ENCODE data around the gene ERI3. TPM values are rescaled to one million over a fixed set of nuclear protein-coding genes. Genes with fewer than 3 reads are reported as not detected.

ERI3 gene
- total RNA-seq, 2 donors from 2014 or later: 33.2 to 36.0 TPM

DNA sequence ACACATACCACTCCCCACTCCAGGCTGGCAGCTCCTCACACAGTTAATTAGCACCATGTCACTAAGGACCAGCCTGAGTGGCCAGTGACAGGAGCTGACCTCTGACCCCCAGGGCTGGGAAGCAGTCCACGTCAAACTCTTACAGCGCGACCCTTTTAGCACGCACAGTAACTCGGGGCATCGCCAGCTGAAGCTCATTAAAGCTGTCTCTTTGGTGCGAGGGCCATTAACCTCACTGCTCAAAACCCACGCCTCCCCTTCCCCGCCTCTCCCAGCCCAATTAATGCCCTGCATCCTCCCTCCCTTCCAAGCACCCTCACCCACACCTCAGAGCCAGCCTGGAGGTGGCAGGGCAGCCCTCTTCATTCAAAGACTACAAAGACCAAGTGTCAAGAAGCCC, 110.1 kb downstream of the ERI3 start:
- H3K9me3 Mint-ChIP-seq: no peaks in the 10 kb centered on the region
- no peak overlapping the region for H3K27ac Mint-ChIP-seq
- ATAC-seq (no peak), DNase-seq (ENCODE audit: low spot score) (no peak)
- no peaks in the 10 kb centered on the region for H3K27me3 Mint-ChIP-seq
- no peaks in the 10 kb centered on the region for H3K36me3 Mint-ChIP-seq
- peaks cover 0 to 8% of the 10 kb centered on the region in 2 donors for H3K4me1 Mint-ChIP-seq (ENCODE audit: low read depth in 2 of 2)
- H3K4me3 Mint-ChIP-seq: no peak overlapping the region

DNA sequence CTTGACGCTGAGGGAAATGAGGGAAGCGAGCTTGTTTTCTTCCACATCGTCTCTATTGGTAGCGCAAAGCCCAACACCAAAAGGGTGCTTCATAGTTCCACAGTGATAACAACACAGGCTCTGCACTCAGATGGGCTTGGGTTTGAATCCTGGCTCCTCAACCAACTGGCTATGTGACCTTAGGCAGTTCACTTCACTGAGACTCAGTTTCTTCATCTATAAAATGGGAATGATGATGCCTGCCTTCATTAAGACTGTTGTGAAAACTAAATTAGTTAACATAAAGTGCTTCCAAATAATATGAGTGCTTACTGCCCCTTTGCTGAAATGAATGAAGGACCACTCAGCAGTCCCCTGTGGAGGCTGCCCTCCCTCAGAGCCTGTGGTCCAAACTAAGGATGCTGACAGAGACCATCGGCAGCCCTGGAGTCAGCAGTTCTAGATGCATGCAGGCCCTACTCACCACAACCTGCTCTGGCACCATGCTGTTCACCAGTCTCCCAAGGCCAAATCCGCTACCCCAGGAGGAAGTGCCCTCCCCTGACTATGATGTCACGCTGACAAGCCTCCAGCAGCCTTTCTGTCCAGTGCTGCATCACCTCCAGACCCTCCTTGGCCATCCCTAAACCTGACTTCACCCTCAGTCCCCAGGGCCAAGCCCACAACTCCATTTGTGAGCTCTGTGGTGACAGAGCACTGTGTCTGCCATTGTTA, 111.1 kb downstream of the ERI3 start:
- Mint-ChIP-seq H3K9me3 (no peaks in the 10 kb centered on the region), H3K36me3 (no peaks in the 10 kb centered on the region), H3K4me1 (ENCODE audit: low read depth in 2 of 2) (peaks cover 0 to 11% of the 10 kb centered on the region in 2 donors), H3K27ac (no peak overlapping the region), H3K27me3 (no peaks in the 10 kb centered on the region), H3K4me3 (no peak overlapping the region)
- DNase-seq (ENCODE audit: low spot score) (no peak), ATAC-seq (no peak)

DNA sequence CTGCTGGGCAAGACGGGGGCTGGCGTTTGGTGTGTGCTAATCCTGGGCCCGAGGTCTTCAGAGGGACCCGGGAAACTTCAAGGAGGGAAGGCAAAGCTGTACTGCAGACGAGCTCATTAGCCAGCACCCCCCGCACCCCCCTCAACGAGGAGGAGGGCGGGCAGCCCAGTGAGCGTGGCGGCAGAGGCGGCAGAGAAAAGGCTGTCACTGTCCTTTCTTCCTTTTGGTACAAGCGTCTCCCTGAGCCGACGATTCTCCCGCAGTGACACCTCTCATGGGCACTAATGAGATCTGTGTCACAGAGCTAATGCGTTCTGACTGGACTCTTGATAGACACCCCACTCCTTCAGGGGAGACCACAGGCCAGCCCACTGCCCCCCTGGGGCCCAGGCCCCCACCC, 112.3 kb downstream of the ERI3 start:
- no peaks in the 10 kb centered on the region for H3K27me3 Mint-ChIP-seq
- H3K36me3 Mint-ChIP-seq: no peaks in the 10 kb centered on the region
- peaks cover 0 to 11% of the 10 kb centered on the region in 2 donors for H3K4me1 Mint-ChIP-seq (ENCODE audit: low read depth in 2 of 2)
- ATAC-seq (no peak), DNase-seq (ENCODE audit: low spot score) (no peak)
- H3K27ac Mint-ChIP-seq: no peak overlapping the region
- no peaks in the 10 kb centered on the region for H3K9me3 Mint-ChIP-seq
- H3K4me3 Mint-ChIP-seq: no peak overlapping the region

DNA sequence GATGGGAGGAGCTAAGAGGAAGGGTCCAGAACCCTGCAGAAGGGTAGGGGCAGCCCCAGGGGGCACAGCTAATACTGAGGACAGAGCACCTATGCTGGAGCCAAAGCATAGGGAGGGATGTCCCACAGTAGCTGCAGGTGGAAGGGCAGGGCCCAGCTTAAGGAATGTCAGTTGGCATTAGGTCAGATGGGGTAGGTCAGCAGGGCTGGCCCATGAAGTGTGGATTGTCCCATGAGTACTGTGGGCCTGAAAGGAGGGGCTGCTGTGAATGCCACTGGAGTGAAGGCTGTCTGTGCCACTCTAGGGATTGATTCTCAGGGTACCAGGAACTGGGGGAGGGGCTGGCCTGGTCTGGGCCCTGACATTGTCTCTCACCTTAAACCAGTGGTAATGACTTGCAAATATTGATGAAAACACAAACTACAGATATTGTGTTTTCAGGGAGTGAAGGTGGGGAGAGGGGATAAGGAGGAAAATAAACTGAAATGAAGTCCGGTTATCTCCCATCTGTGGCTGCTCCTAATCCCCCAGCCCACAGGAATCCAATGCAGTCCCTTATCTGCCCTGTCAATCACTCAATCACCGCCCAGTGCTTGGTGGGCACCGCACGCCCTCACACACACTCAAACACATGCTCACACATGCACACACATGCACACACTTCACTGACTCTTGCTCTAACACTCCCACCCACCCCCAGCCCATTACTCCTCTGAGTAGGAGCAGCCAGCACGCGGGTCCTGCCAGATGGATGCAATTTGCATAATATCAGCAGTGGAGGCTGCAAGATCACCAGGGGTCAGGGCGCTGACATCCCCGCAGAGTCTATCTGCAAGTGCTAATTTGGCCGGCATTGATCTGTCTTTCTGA, 114.0 kb downstream of the ERI3 start:
- Mint-ChIP-seq H3K9me3 (no peaks in the 10 kb centered on the region), H3K4me3 (no peak overlapping the region), H3K27me3 (no peaks in the 10 kb centered on the region), H3K27ac (no peak overlapping the region), H3K4me1 (ENCODE audit: low read depth in 2 of 2) (peaks cover 0 to 7% of the 10 kb centered on the region in 2 donors), H3K36me3 (no peaks in the 10 kb centered on the region)
- DNase-seq (ENCODE audit: low spot score): no peak
- no peak for ATAC-seq

- no peaks in the 10 kb centered on the region for H3K36me3 Mint-ChIP-seq
- H3K4me1 Mint-ChIP-seq (ENCODE audit: low read depth in 2 of 2): peaks cover 0 to 7% of the 10 kb centered on the region in 2 donors
- no peaks in the 10 kb centered on the region for H3K27me3 Mint-ChIP-seq
- no peak overlapping the region for H3K4me3 Mint-ChIP-seq
- DNase-seq (ENCODE audit: low spot score): no peak
- ATAC-seq: no peak
- no peak overlapping the region for H3K27ac Mint-ChIP-seq
- H3K9me3 Mint-ChIP-seq: no peaks in the 10 kb centered on the region
Observed at GRCh38 chr1:44239961-44240371, 115.1 kb downstream of the ERI3 start.

DNA sequence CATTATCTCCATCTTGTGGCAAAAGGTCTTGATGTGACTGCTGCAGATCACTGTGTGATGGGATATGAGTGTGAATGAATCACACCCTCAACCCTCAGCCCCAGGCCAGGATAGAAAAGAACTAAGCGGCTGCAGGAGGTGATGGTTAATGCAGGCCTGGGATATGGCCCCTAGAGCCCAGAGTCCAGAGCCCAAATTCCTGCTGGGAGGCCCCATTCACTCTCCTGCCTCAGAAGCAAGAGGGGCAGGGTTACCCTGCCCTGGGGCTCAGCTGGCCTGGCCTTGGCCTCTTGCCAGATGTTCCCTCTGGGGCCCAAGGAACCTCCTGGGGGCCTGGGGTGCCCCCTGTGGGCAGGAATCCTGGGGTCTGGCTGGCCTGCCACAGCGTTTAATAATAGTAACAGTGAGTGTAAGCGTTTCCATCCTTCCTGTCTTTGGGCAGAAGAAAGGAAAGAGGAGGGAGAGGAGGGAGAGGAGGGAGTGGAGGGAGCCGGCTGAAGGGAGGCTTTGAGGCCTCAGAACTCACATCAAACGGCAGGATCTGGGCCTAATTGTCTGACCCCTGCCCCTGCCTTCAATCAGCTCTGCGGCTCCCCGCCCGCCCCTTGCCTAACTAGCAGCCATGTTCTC, 115.6 kb downstream of the ERI3 start:
- Mint-ChIP-seq H3K4me3 (no peak overlapping the region), H3K27me3 (no peaks in the 10 kb centered on the region), H3K36me3 (no peaks in the 10 kb centered on the region), H3K27ac (no peak overlapping the region), H3K4me1 (ENCODE audit: low read depth in 2 of 2) (peaks cover 0 to 5% of the 10 kb centered on the region in 2 donors), H3K9me3 (no peaks in the 10 kb centered on the region)
- DNase-seq (ENCODE audit: low spot score) (no peak), ATAC-seq (no peak)

DNA sequence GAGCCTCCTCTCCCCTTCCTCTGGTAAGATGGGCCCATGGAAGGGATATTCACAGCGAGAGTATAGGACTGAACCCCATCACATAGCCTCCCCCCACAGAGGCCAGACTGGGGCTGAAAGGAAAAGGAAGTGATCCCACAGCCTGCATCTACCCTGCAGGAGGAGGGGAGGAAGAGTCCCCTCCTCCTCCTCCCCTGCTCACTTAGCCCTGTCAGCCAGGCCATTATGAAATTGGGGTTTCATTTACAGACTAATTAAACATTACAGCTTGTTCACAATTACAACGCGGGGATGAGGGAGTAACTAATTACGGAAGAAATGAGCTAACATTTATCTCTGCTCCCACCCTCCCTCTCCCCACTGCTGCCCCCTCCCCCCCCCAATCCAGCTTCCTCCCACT, 116.4 kb downstream of the ERI3 start:
- Mint-ChIP-seq H3K9me3 (no peaks in the 10 kb centered on the region), H3K4me3 (no peak overlapping the region), H3K27me3 (no peaks in the 10 kb centered on the region), H3K27ac (no peak overlapping the region), H3K36me3 (no peaks in the 10 kb centered on the region), H3K4me1 (ENCODE audit: low read depth in 2 of 2) (peaks cover 0 to 3% of the 10 kb centered on the region in 2 donors)
- DNase-seq (ENCODE audit: low spot score) (no peak), ATAC-seq (no peak)

GRCh38 chr1:44237721-44238457, 117.2 kb downstream of the ERI3 start:
- peaks cover 0 to 3% of the 10 kb centered on the region in 2 donors for H3K4me1 Mint-ChIP-seq (ENCODE audit: low read depth in 2 of 2)
- ATAC-seq: peak; percentile 80 to 84
- H3K9me3 Mint-ChIP-seq: no peaks in the 10 kb centered on the region
- H3K4me3 Mint-ChIP-seq: no peak overlapping the region
- no peaks in the 10 kb centered on the region for H3K36me3 Mint-ChIP-seq
- no peak overlapping the region for H3K27ac Mint-ChIP-seq
- H3K27me3 Mint-ChIP-seq: no peaks in the 10 kb centered on the region
- no peak for DNase-seq (ENCODE audit: low spot score)

- Mint-ChIP-seq H3K36me3 (no peaks in the 10 kb centered on the region), H3K9me3 (no peaks in the 10 kb centered on the region), H3K27ac (no peak overlapping the region), H3K4me3 (no peak overlapping the region), H3K27me3 (no peaks in the 10 kb centered on the region), H3K4me1 (ENCODE audit: low read depth in 2 of 2) (peaks cover 0 to 3% of the 10 kb centered on the region in 2 donors)
- no peak for ATAC-seq
- no peak for DNase-seq (ENCODE audit: low spot score)
Observed at GRCh38 chr1:44236490-44237272, 118.4 kb downstream of the ERI3 start.

DNA sequence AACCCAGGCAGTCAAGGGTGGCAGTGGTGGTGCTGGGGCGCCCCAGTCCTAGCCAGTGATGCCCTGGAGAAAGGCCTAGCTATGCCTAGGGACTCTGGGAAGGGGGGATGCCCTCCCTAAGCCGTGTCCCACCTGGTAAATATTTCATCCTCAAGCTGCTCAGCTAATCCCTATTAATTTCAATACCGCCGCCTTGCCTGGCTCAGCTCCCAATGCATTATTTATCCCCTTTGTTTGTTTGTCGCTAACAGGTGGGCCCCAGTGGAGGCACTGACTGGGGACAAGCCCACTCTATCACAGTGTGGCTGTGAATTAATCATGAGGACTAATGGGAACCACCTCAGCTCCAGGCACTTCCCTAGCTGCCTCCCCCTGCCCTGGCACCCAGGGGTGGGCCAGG, 119.2 kb downstream of the ERI3 start:
- Mint-ChIP-seq H3K27me3 (no peaks in the 10 kb centered on the region), H3K4me3 (no peak overlapping the region), H3K36me3 (no peaks in the 10 kb centered on the region), H3K4me1 (ENCODE audit: low read depth in 2 of 2) (peaks cover 0 to 3% of the 10 kb centered on the region in 2 donors), H3K9me3 (no peaks in the 10 kb centered on the region), H3K27ac (no peak overlapping the region)
- DNase-seq (ENCODE audit: low spot score): no peak
- no peak for ATAC-seq

GRCh38 chr1:44233593-44233992, 121.5 kb downstream of the ERI3 start:
- no peak for DNase-seq (ENCODE audit: low spot score)
- Mint-ChIP-seq H3K27ac (no peak overlapping the region), H3K9me3 (no peaks in the 10 kb centered on the region), H3K36me3 (no peaks in the 10 kb centered on the region), H3K4me3 (no peak overlapping the region), H3K27me3 (no peaks in the 10 kb centered on the region), H3K4me1 (ENCODE audit: low read depth in 2 of 2) (no peaks in the 10 kb centered on the region)
- no peak for ATAC-seq

DNA sequence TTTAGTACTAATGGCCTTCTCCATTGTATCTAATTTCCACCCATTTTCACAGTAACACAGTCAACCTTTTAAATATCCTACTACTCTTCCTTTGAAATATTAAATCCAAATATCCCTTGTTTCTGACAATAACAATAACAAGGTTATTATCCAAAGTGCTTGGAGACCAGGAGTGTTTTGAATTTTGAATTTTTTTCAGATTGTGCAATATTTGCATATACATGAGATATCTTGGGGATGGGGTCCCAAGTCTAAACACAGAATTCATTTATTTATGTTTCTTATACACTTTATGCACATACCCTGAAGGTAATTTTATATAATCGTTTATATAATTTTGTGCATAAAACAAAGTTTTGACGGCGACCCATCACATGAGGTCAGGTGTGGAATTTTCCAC, 124.3 kb downstream of the ERI3 start:
- H3K27me3 Mint-ChIP-seq: no peaks in the 10 kb centered on the region
- no peaks in the 10 kb centered on the region for H3K4me1 Mint-ChIP-seq (ENCODE audit: low read depth in 2 of 2)
- H3K36me3 Mint-ChIP-seq: no peaks in the 10 kb centered on the region
- ATAC-seq (no peak), DNase-seq (ENCODE audit: low spot score) (no peak)
- H3K4me3 Mint-ChIP-seq: no peak overlapping the region
- H3K9me3 Mint-ChIP-seq: no peaks in the 10 kb centered on the region
- no peak overlapping the region for H3K27ac Mint-ChIP-seq
